ENCODE results near the gene ZNF490. TPM values are rescaled to one million over a fixed set of nuclear protein-coding genes. Genes with fewer than 3 reads are reported as not detected.

The ZNF490 gene
- total RNA-seq (1 to 10 TPM; 6.2 to 7.1 TPM), total RNA-seq (2.7 to 16.5 (median 8.1) reads per million in 172 experiments)
- polyA plus RNA-seq (2013, experiment 1 of 2): 2.7 TPM
- 3.9 TPM for polyA plus RNA-seq (2013, experiment 2 of 2)

- DNase-seq: peak; percentile 92 to 99 (median 96)
- ATAC-seq (ENCODE audit: poor library complexity): peak; percentile 76
- peaks cover 45% of the 10 kb centered on the region for H3K4me1 ChIP-seq (ENCODE audit: insufficient read depth, low read length)
- H3K4me3 Mint-ChIP-seq: peak within 1 kb of the TSS; percentile 100
- POLR2A ChIA-PET: interaction anchor here (0.6 to 1.7 kb wide), 13 partner anchors 10 to 277 kb away, joined by 3 to 15 read pairs (median 3); partner anchors contain the start of genes DHPS, FBXW9, MAN2B1 and RNASEH2A
- no peaks in the 10 kb centered on the region for H3K27me3 Mint-ChIP-seq
- peaks cover 28% of the 10 kb centered on the region for H3K36me3 Mint-ChIP-seq (ENCODE audit: low read depth)
- H3K27me3 ChIP-seq (ENCODE audit: control insufficient read depth in 1 of 2, insufficient read depth in 2 of 2, low read length in 2 of 2): no peaks in the 10 kb centered on the region
- peak within 1 kb of the TSS; percentile 100 for H3K27ac Mint-ChIP-seq
- peaks cover 19% of the 10 kb centered on the region for H3K36me3 ChIP-seq (ENCODE audit: insufficient read depth, low read length)
- CTCF ChIA-PET: interaction anchor here (1.2 to 3.5 kb wide), 2 partner anchors 30 to 61 kb away, joined by 3 to 22 read pairs; no protein-coding TSS in a partner anchor
- H3K9me3 ChIP-seq (ENCODE audit: control insufficient read depth in 1 of 2, insufficient read depth in 1 of 2, low read length in 2 of 2): no peaks in the 10 kb centered on the region
- H3K9me3 Mint-ChIP-seq: no peaks in the 10 kb centered on the region
- peak within 1 kb of the TSS; percentile 99 for H3K4me3 ChIP-seq (ENCODE audit: low read length)
- peaks cover 40% of the 10 kb centered on the region for H3K4me1 Mint-ChIP-seq (ENCODE audit: low read depth)
- TF ChIP-seq, protein P1, sequence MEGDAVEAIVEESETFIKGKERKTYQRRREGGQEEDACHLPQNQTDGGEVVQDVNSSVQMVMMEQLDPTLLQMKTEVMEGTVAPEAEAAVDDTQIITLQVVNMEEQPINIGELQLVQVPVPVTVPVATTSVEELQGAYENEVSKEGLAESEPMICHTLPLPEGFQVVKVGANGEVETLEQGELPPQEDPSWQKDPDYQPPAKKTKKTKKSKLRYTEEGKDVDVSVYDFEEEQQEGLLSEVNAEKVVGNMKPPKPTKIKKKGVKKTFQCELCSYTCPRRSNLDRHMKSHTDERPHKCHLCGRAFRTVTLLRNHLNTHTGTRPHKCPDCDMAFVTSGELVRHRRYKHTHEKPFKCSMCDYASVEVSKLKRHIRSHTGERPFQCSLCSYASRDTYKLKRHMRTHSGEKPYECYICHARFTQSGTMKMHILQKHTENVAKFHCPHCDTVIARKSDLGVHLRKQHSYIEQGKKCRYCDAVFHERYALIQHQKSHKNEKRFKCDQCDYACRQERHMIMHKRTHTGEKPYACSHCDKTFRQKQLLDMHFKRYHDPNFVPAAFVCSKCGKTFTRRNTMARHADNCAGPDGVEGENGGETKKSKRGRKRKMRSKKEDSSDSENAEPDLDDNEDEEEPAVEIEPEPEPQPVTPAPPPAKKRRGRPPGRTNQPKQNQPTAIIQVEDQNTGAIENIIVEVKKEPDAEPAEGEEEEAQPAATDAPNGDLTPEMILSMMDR (IDR thresholded peaks at IDR 0.05): no peak
- peak within 1 kb of the TSS; percentile 85 to 88 for H3K27ac ChIP-seq (ENCODE audit: low read depth in 1 of 2, low read length in 2 of 2)
- intact Hi-C loops (cut with DNase I, micrococcal nuclease): loop anchor here (1.0 to 2.0 kb wide), 3 partner anchors 30 to 59 kb away; partner anchors contain the start of genes MAN2B1 (in 1 of the 2) and WDR83 (in 1 of the 2)
Observed at GRCh38 chr19:12610540-12611360, at the start of gene ZNF490, which contains the start of gene ZNF791. TSS of gene ZNF490 (minus strand) at chr19:12610813. CDS start at chr19:12610680, 133 bp downstream. TSS of gene ZNF791 (plus strand) at chr19:12610920. CDS start at chr19:12611080, 160 bp downstream.

GRCh38 chr19:12657966-12658365, 47.4 kb upstream of the ZNF490 start:
- no peak overlapping the region for H3K27ac ChIP-seq (ENCODE audit: low read depth in 1 of 2, low read length in 2 of 2)
- no peak overlapping the region for H3K4me3 ChIP-seq (ENCODE audit: low read length)
- Mint-ChIP-seq H3K36me3 (ENCODE audit: low read depth) (peaks cover 69% of the 10 kb centered on the region), H3K4me1 (ENCODE audit: low read depth) (no peaks in the 10 kb centered on the region), H3K27me3 (no peaks in the 10 kb centered on the region), H3K27ac (no peak overlapping the region), H3K4me3 (no peak overlapping the region), H3K9me3 (no peaks in the 10 kb centered on the region)
- no peaks in the 10 kb centered on the region for H3K27me3 ChIP-seq (ENCODE audit: control insufficient read depth in 1 of 2, insufficient read depth in 2 of 2, low read length in 2 of 2)
- peaks cover 79% of the 10 kb centered on the region for H3K36me3 ChIP-seq (ENCODE audit: insufficient read depth, low read length)
- no peaks in the 10 kb centered on the region for H3K4me1 ChIP-seq (ENCODE audit: insufficient read depth, low read length)
- intact Hi-C loops (cut with DNase I, micrococcal nuclease): no loop called here
- ChIA-PET POLR2A (no interaction called here), CTCF (no interaction called here)
- no peak for DNase-seq
- H3K9me3 ChIP-seq (ENCODE audit: control insufficient read depth in 1 of 2, insufficient read depth in 1 of 2, low read length in 2 of 2): no peaks in the 10 kb centered on the region
- TF ChIP-seq, protein P1 (IDR thresholded peaks at IDR 0.05): no peak
- ATAC-seq (ENCODE audit: poor library complexity): no peak

DNA sequence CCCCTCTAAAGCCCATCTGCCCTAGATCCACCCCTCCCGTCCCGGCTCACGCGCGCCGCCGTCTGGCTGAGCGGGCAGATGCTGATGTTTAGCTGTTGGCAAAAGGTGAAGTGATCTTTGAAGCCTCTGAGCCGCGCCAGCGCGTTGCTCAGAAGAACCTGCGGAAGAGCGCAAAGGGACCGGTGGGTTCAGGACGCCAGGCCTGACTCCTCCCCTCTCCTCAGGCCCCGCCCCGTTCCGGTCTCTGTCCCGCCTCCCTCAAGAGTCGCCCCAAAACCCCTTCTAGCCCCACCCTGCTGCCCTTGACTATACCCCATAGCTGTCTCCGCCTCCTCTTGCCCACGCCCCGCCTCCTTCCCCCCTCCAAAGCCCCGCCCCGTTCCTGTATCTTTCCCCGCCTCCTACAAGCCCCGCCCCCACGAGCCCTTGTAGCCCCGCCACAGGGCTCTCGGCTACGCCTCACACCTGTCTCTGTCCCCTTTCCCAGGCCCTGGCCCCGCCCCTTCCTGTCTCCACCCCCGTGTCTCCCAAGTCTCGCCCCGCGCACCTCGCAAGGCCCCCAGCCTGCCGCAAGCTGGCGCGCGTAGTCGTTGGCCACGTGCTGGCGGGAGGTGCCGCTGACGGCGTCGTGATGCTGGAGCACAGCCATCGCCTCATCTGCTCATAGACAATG, 46.4 kb upstream of the ZNF490 start:
- Mint-ChIP-seq H3K4me3 (no peak overlapping the region), H3K27me3 (no peaks in the 10 kb centered on the region), H3K9me3 (no peaks in the 10 kb centered on the region), H3K4me1 (ENCODE audit: low read depth) (no peaks in the 10 kb centered on the region), H3K36me3 (ENCODE audit: low read depth) (peaks cover 67% of the 10 kb centered on the region), H3K27ac (no peak overlapping the region)
- TF ChIP-seq, protein P1 (IDR thresholded peaks at IDR 0.05): no peak
- no peak overlapping the region for H3K27ac ChIP-seq (ENCODE audit: low read depth in 1 of 2, low read length in 2 of 2)
- peak in 2 of 14 experiments; percentile 26 to 47 for DNase-seq
- intact Hi-C loops (cut with DNase I, micrococcal nuclease): no loop called here
- no peak for ATAC-seq (ENCODE audit: poor library complexity)
- no peak overlapping the region for H3K4me3 ChIP-seq (ENCODE audit: low read length)
- CTCF ChIA-PET: no interaction called here
- H3K4me1 ChIP-seq (ENCODE audit: insufficient read depth, low read length): no peaks in the 10 kb centered on the region
- H3K36me3 ChIP-seq (ENCODE audit: insufficient read depth, low read length): peaks cover 74% of the 10 kb centered on the region
- H3K9me3 ChIP-seq (ENCODE audit: control insufficient read depth in 1 of 2, insufficient read depth in 1 of 2, low read length in 2 of 2): no peaks in the 10 kb centered on the region
- POLR2A ChIA-PET: no interaction called here
- no peaks in the 10 kb centered on the region for H3K27me3 ChIP-seq (ENCODE audit: control insufficient read depth in 1 of 2, insufficient read depth in 2 of 2, low read length in 2 of 2)

Measured in CD4-positive, alpha-beta T cell (primary cell).